KBM-7 (cell line): ENCODE results near the gene NAA25.
A peak's percentile ranks its signal among the peaks of the same experiment; 100 is the strongest.
"Not testable (repeated sequence)": the region's sequence is repeated elsewhere in the genome, so short reads cannot be mapped to it uniquely, and the experiment has no call there.

Experiments
- DNase-seq: peaks from one replicate; pipeline ENCODE4 v3.0.0-alpha.2; 2015
- in situ Hi-C: fragments of 300-500 bp; cut with MboI; formaldehyde crosslinking; loops from 2 replicates; pipeline ENCODE4 v1.14.3; 2020; ENCODE audit warnings: low sequenced_read_pairs, low pct_unique_long_range_greater_than_20kb, mixed read lengths

Gene NAA25

DNA sequence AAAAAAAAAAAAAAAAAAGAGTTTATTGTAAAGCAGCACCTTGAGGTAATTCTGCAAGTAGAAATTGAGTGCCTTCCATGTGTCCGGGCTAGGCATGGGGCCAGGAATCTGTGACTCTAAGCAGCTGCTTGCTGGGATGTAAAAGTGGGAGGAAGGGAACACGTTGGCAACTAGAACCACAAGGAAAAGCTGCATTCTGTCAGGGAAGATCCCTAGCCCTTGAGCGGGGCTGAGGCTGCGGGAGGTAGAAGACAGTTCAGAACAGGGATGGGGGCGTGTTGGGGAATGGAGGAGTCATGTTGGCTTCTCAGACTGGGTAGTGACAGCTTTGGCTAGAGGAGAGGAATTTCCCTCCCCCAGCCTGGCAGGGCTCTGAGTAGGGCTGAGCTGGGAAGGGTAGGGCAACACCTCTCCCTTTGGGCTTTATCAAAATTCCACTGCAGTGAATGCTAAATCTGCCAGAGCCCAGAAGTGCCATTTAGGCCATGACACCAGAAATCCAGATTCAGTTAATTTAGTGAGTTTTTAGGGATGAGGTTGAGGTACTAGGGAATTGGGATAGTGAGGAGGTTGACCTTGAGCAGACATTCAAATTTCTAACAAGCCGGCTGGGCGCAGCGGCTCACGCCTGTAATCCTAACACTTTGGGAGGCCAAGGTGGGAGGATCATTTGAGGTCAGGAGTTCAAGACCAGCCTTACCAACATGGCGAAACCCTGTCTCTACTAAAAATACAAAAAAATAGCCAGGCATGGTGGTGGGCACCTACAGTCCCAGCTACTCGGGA is 13.4 kb upstream of the NAA25 start:
- DNase-seq: no peak
- in situ Hi-C loops: no loop called here

GRCh38 chr12:112117685-112118084 is 9.1 kb upstream of the NAA25 start:
- no peak for DNase-seq
- in situ Hi-C loops: no loop called here

GRCh38 chr12:112116232-112117060 is 7.9 kb upstream of the NAA25 start:
- peak; percentile 93 for DNase-seq
- in situ Hi-C loops: no loop called here

GRCh38 chr12:112115259-112116045 is 6.9 kb upstream of the NAA25 start:
- in situ Hi-C loops: no loop called here
- DNase-seq: no peak

- in situ Hi-C loops: no loop called here
- no peak for DNase-seq
Measured at GRCh38 chr12:112112409-112113133, 4.0 kb upstream of the NAA25 start.

GRCh38 chr12:112111931-112112330 is 3.3 kb upstream of the NAA25 start:
- no peak for DNase-seq
- in situ Hi-C loops: no loop called here

GRCh38 chr12:112110787-112111662 is 2.4 kb upstream of the NAA25 start:
- DNase-seq, in situ Hi-C loops: not testable (repeated sequence)

DNA sequence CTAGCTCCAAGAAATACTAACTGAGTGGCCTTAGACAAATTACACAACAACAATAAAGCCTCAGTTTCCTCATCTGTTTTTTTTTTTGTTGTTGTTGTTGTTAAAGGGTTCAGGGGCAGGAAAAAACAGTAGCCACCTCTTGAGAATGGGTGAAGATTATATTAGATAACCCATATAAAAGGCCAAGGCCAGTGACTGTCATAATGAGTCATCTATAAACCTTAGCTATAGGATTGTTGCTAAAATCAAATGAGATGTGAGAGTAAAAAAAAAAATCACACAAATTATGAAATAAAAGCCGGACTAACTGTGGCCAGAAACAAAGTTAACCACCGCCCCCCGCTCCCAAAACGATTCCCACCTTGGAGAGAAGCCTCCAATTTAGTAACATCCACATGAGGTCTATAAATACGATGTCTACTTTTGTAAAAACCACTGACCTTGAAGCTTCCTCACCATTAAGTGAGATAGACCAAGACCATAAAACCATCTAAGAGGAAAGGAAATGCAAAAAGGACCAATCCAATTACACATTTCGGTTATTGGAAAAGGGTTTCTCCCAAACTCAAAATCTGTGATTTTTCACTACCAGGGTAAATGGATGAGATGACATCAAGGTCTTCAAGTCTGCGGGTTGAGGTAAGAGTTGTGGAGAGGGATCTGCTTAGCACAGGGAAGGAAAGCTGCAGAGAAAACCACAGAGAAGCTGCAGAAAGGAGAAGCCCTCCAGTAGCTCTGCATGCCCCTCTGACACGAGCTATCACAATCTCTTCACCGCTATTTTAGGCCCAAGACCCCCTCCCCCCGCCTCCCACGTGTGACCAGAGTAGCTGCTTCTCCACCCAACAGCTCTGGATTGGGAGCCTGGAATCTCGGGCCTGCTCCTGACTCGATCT is 1.0 kb downstream of the NAA25 start:
- in situ Hi-C loops: no loop called here
- DNase-seq: peak; percentile 88

DNA sequence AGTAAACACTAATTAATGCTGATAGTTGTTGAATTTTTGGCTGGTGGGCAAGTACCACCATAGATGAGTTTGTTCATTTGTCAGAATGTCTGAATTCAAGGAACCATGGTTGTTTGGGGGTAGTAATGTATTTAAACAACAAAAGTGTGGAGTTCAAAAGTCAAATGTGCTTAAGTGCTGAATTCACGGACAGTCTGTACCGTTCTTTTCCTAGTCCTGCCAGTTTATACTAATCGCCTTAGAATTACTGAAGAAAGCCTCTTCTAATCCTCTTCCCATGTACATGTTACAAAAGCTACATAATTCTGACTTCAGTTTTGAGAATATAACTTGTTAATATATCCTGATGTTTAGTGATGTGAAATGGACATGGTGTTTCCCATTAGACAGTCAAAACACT is 2.7 kb downstream of the NAA25 start:
- DNase-seq: no peak
- in situ Hi-C loops: no loop called here

GRCh38 chr12:112103758-112104503 is 4.7 kb downstream of the NAA25 start:
- in situ Hi-C loops: no loop called here
- DNase-seq: no peak

- in situ Hi-C loops, DNase-seq: not testable (repeated sequence)
Measured at GRCh38 chr12:112102746-112103145, 5.8 kb downstream of the NAA25 start.

DNA sequence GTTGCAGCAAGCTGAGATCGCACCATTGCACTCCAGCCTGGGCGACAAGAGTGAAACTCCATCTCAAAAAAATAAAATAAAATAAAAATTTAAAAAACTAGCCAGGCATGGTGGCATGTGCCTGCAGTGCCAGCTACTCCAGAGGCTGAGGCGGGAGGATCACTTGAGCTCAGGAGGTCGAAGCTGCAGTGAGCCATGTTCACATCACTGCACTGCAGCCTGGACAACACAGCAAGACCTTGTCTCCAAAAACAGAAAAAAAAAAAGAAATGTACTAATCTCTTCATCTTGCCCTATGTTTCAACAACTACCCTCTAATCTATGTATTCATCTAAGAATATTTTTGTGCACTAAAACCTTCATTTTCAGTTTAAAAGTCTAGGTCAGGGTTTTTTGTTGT is 6.5 kb downstream of the NAA25 start:
- in situ Hi-C loops: no loop called here

DNA sequence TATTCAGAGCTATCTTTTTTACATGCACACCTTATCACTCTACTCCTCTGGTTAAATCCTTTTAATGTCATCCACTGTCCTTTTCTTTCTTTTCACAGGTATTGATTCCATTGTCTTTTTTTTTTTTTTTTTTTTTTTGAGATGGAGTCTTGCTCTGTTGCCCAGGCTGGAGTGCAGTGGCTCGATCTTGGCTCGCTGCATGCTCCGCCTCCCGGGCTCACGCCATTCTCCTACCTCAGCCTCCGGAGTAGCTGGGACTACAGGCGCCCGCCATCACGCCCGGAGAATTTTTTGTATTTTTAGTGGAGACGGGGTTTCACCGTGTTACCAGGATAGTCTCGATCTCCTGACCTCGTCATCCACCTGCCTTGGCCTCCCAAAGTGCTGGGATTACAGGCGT is 8.1 kb downstream of the NAA25 start:
- DNase-seq, in situ Hi-C loops: not testable (repeated sequence)

More for the DNA sequence above, 6.5 kb downstream of the NAA25 start:
- no peak for DNase-seq

DNA sequence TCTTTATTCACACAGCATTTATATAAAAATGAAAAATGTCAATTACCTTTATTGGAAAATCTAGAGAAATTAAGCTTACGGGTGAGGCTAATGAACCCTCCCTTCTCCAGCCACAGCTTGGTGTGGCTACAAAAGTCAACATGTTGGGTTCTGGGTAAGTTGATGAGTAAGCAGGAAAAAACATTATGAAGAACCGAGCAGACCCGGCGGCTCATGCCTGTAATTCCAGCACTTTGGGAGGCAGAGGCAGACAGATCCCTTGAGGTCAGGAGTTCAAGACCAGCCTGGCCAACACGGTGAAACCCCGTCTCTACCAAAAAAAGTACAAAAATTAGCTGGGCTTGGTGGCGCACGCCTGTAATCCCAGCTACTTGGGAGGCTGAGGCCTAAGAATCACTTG is 10.9 kb downstream of the NAA25 start:
- no peak for DNase-seq
- in situ Hi-C loops: no loop called here

DNA sequence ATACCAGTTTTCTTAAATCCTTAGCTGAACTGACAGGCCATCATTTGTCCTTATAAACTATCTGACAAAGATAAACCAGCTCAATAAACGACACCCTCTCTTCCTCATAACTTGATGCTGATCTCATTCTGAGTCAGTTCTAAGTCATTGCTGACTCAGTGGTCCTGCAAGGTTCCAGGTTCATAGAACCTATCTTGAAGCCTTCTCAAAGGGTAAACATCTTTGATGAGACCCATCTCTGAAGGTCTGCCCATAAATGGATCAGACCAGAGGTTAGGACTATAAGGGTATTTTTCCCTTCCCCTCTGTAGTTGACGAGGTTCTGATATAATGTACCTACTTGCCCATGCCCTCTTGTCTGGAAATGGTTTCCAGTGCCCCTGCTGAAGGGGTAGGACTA is 11.9 kb downstream of the NAA25 start:
- DNase-seq: no peak
- in situ Hi-C loops: no loop called here

DNA sequence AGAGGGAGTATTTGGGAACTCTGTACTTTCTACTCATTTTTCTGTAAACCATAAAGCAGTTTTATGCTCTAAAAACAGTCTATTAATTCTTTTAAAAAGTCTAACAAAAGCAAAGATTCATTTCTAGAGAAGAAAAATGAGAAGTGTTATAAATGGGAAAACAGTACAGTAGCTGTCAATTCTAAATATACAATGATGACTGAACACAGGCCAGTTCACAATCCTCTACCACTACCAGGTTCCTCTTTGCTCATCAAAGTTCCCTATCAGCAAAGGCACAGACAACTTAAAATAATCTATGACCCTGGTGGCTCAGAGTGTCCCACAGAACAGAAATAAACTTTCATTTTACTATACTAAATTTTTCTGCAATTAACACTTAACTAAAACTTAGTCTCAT is 12.5 kb downstream of the NAA25 start:
- peak; percentile 43 for DNase-seq
- in situ Hi-C loops: no loop called here

DNA sequence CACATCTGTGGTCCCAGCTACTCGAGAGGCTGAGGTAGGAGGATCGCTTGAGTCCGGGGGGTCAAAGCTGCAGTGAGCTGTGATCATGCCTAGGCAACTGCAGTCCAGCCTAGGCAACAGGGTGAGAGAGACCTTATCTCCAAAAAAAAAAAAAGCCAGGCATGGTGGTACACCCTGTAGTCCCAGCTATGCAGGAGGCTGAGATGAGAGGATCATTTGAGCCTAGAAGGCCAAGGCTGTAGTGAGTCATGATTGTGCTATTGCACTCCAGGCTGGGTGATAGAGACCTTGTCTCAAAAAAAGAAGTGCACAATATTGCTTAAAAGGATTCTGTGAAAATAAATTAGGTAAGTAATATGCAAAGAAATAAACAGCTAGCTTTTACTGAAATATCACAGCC is 17.0 kb downstream of the NAA25 start:
- no peak for DNase-seq
- in situ Hi-C loops: no loop called here
